OCI-LY1 (cell line): Measurements from ENCODE around the gene RASSF5.

Experiments used
- H2AFZ ChIP-seq: fragments of 200-600 bp; sonication (generic), shearing (Covaris generic); 2 replicates; pipeline ENCODE4 v1.6.0; 2014; ENCODE audit warnings: antibody characterized with exemption, mild to moderate bottlenecking, low read length
- H3F3A ChIP-seq: fragments of 200-600 bp; sonication (generic), shearing (Covaris generic); 2 replicates; pipeline ENCODE4 v1.6.0; 2014; ENCODE audit warnings: mild to moderate bottlenecking, antibody characterized with exemption, low read length, moderate library complexity; ENCODE audit not compliant: insufficient read depth
- H3K27ac ChIP-seq: fragments of 200-600 bp; sonication (generic); 2 replicates; pipeline ENCODE4 v1.5.1; 2014; ENCODE audit warnings: low read length, mixed run types, mild to moderate bottlenecking, low read depth; ENCODE audit not compliant: poor library complexity, severe bottlenecking
- H3K27me3 ChIP-seq: fragments of 200-600 bp; sonication (generic); 2 replicates; pipeline ENCODE4 v1.6.0; 2014; ENCODE audit warnings: antibody characterized with exemption, mild to moderate bottlenecking, low read length, moderate library complexity; ENCODE audit not compliant: insufficient read depth
- H3K36me3 ChIP-seq: fragments of 200-600 bp; sonication (generic); 2 replicates; pipeline ENCODE4 v1.6.1; 2014; ENCODE audit warnings: mild to moderate bottlenecking, antibody characterized with exemption, low read length, moderate library complexity, mixed read lengths; ENCODE audit not compliant: insufficient read depth
- H3K4me1 ChIP-seq: fragments of 200-600 bp; sonication (generic); 2 replicates; pipeline ENCODE4 v1.5.1; 2014; ENCODE audit warnings: mild to moderate bottlenecking, low read length, moderate library complexity; ENCODE audit not compliant: insufficient read depth, severe bottlenecking
- H3K4me2 ChIP-seq: fragments of 200-600 bp; sonication (generic), shearing (Covaris generic); 2 replicates; pipeline ENCODE4 v1.6.1; 2014; ENCODE audit warnings: low read length
- H3K4me3 ChIP-seq: fragments of 200-600 bp; sonication (generic); 2 replicates; pipeline ENCODE4 v1.5.1; 2014; ENCODE audit warnings: low read length, low read depth, mild to moderate bottlenecking, mixed read lengths; ENCODE audit not compliant: poor library complexity, severe bottlenecking
- H3K79me2 ChIP-seq: fragments of 200-600 bp; shearing (Covaris generic); 2 replicates; pipeline ENCODE4 v1.6.1; 2016; ENCODE audit warnings: mixed run types, low read length, mixed read lengths; ENCODE audit not compliant: insufficient read depth
- H3K9ac ChIP-seq: fragments of 200-600 bp; sonication (generic), shearing (Covaris generic); 2 replicates; pipeline ENCODE4 v1.6.1; 2014; ENCODE audit warnings: mild to moderate bottlenecking, low read length, mixed read lengths
- H3K9me2 ChIP-seq: fragments of 200-600 bp; sonication (generic), shearing (Covaris generic); 2 replicates; pipeline ENCODE4 v1.6.1; 2014; ENCODE audit warnings: low read depth, mild to moderate bottlenecking, low read length, mixed read lengths
- H3K9me3 ChIP-seq: fragments of 200-600 bp; shearing (Covaris generic); 2 replicates; pipeline ENCODE4 v1.6.1; 2014; ENCODE audit warnings: low read length, mixed read lengths
- H4K20me1 ChIP-seq: fragments of 200-600 bp; sonication (generic), shearing (Covaris generic); 2 replicates; pipeline ENCODE4 v1.6.0; 2016; ENCODE audit warnings: mild to moderate bottlenecking, low read length; ENCODE audit not compliant: insufficient read depth
- EZH2 ChIP-seq: fragments of 200-600 bp; sonication (generic), shearing (Covaris generic); IDR thresholded peaks from 2 replicates; pipeline ENCODE4 v1.8.0; 2017; ENCODE audit warnings: borderline replicate concordance, mixed run types, mild to moderate bottlenecking, antibody characterized with exemption, low read length, moderate library complexity, mixed read lengths
- TF ChIP-seq, protein P1 (sequence below): fragments of 200-600 bp; sonication (generic), shearing (Covaris generic); IDR thresholded peaks from 2 replicates; pipeline ENCODE4 v1.5.1; 2017; ENCODE audit warnings: mild to moderate bottlenecking, antibody characterized with exemption, low read length, moderate library complexity, mixed read lengths

Gene RASSF5

GRCh38 chr1:206464456-206464964 is 42.8 kb upstream of the RASSF5 start:
- H3K27ac ChIP-seq, result no peak overlapping the region
- H2AFZ ChIP-seq, result no peak overlapping the region
- no peak overlapping the region for H3K4me2 ChIP-seq

DNA sequence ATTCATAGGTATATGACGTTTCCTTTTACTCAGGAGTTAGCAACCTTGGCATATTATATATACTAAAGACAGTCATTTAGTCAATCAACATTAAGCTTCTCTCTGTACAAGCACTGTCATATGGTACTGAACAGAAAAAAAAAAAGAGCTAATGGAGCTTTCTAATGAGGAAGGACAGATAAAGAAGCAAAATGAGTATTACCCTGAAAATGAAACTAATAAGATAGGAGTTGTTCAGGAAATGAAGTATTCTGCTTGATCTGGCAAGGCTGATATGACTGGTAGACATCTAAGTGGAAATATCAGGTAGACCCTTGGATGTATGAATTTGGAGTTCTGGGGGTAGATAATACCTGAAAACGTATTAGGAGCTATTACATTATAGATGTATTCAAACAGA is 41.4 kb upstream of the RASSF5 start:
- H3K9me3 ChIP-seq, result no peaks in the 10 kb centered on the region
- no peak overlapping the region for H3K27ac ChIP-seq
- H4K20me1 ChIP-seq, result no peaks in the 10 kb centered on the region
- no peaks in the 10 kb centered on the region for H3K79me2 ChIP-seq
- no peak overlapping the region for H2AFZ ChIP-seq
- no peak overlapping the region for H3K4me2 ChIP-seq
- H3K36me3 ChIP-seq, result no peaks in the 10 kb centered on the region; the same call in 1 of the 2 replicates
- no peaks in the 10 kb centered on the region for H3K9me2 ChIP-seq
- no peak overlapping the region for H3K4me3 ChIP-seq
- no peaks in the 10 kb centered on the region for H3K27me3 ChIP-seq
- H3K9ac ChIP-seq, result no peak overlapping the region
- peaks cover 46% of the 10 kb centered on the region for H3K4me1 ChIP-seq
- H3F3A ChIP-seq, result no peaks in the 10 kb centered on the region
- TF ChIP-seq, protein P1, sequence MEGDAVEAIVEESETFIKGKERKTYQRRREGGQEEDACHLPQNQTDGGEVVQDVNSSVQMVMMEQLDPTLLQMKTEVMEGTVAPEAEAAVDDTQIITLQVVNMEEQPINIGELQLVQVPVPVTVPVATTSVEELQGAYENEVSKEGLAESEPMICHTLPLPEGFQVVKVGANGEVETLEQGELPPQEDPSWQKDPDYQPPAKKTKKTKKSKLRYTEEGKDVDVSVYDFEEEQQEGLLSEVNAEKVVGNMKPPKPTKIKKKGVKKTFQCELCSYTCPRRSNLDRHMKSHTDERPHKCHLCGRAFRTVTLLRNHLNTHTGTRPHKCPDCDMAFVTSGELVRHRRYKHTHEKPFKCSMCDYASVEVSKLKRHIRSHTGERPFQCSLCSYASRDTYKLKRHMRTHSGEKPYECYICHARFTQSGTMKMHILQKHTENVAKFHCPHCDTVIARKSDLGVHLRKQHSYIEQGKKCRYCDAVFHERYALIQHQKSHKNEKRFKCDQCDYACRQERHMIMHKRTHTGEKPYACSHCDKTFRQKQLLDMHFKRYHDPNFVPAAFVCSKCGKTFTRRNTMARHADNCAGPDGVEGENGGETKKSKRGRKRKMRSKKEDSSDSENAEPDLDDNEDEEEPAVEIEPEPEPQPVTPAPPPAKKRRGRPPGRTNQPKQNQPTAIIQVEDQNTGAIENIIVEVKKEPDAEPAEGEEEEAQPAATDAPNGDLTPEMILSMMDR, result no peak
- TF ChIP-seq EZH2, result no peak

More at GRCh38 chr1:206464456-206464964, 42.8 kb upstream of the RASSF5 start:
- Histone ChIP-seq H3K9ac (no peak overlapping the region), H3K36me3 (no peaks in the 10 kb centered on the region; the same call in 1 of the 2 replicates), H3K9me2 (no peaks in the 10 kb centered on the region), H3F3A (no peaks in the 10 kb centered on the region), H3K4me1 (peaks cover 36% of the 10 kb centered on the region), H3K27me3 (no peaks in the 10 kb centered on the region), H3K9me3 (no peaks in the 10 kb centered on the region), H3K79me2 (no peaks in the 10 kb centered on the region), H3K4me3 (no peak overlapping the region), H4K20me1 (no peaks in the 10 kb centered on the region)
- TF ChIP-seq EZH2, result no peak
- TF ChIP-seq, protein P1, result no peak

- Histone ChIP-seq H3K9ac (peak overlapping the region; percentile 11; the same call in 1 of the 2 replicates), H3F3A (no peaks in the 10 kb centered on the region), H3K27me3 (no peaks in the 10 kb centered on the region), H3K4me3 (peak overlapping the region; percentile 25), H4K20me1 (no peaks in the 10 kb centered on the region), H3K9me3 (no peaks in the 10 kb centered on the region), H3K4me1 (peaks cover 57% of the 10 kb centered on the region), H3K79me2 (no peaks in the 10 kb centered on the region), H3K36me3 (no peaks in the 10 kb centered on the region; the same call in 1 of the 2 replicates), H2AFZ (no peak overlapping the region), H3K9me2 (no peaks in the 10 kb centered on the region), H3K4me2 (peak overlapping the region; percentile 42), H3K27ac (peak overlapping the region; percentile 91)
- TF ChIP-seq, protein P1, result no peak
- no peak for TF ChIP-seq EZH2
These were observed 40.3 kb upstream of the RASSF5 start for GRCh38 chr1:206466840-206467649.
